ENCODE results near the gene ESR2. TPM values are rescaled to one million over a fixed set of nuclear protein-coding genes. Genes with fewer than 3 reads are reported as not detected.

ESR2 gene
- total and polyA plus RNA-seq, 4 donors, result 0.01 to 0.28 (median 0.09) TPM

GRCh38 chr14:64081174-64081746, 212.9 kb downstream of the ESR2 start:
- H3K9me3 ChIP-seq (ENCODE audit: control insufficient read depth in 4 of 4, low read length in 3 of 4), result no peaks in the 10 kb centered on the region
- 97% methylated on average over 3 of the region's 3 CpGs for WGBS
- no peaks in the 10 kb centered on the region for H3K27me3 ChIP-seq (ENCODE audit: control insufficient read depth in 4 of 4, insufficient read depth in 4 of 4, low read length in 3 of 4)
- peaks cover 0 to 17% (median 7%) of the 10 kb centered on the region in 4 donors for H3K36me3 ChIP-seq (ENCODE audit: control insufficient read depth in 4 of 4, insufficient read depth in 3 of 4, low read depth in 1 of 4, low read length in 3 of 4)
- TF ChIP-seq ZBTB33 (IDR thresholded peaks at IDR 0.05) (no peak), RAD21 (IDR thresholded peaks at IDR 0.05) (no peak), YY1 (IDR thresholded peaks at IDR 0.05) (no peak), RXRA (IDR thresholded peaks at IDR 0.05) (no peak), ATF3 (IDR thresholded peaks at IDR 0.05) (no peak), HNF4A (conservative IDR thresholded peaks at IDR 0.05) (no peak), EGR1 (IDR thresholded peaks at IDR 0.05; ENCODE audit: low read depth in 2 of 2) (no peak)
- no peak overlapping the region for H3K9ac ChIP-seq (ENCODE audit: low read depth in 1 of 2, low read length in 2 of 2)
- H3K4me1 ChIP-seq (ENCODE audit: control insufficient read depth in 4 of 4, insufficient read depth in 4 of 4, low read length in 3 of 4), result no peaks in the 10 kb centered on the region
- no peak overlapping the region for H3K27ac ChIP-seq (ENCODE audit: low read depth in 1 of 2, low read length in 2 of 2)
- no peak overlapping the region for H3K4me3 ChIP-seq (ENCODE audit: low read depth in 1 of 3, low read length in 3 of 3)
- no peak for DNase-seq (ENCODE audit: low spot score)

GRCh38 chr14:64080452-64080851, 213.7 kb downstream of the ESR2 start:
- TF ChIP-seq CTCF (IDR thresholded peaks at IDR 0.05; ENCODE audit: low read depth, low read length, missing input control), result no peak
- no peak for TF ChIP-seq ZBTB33 (IDR thresholded peaks at IDR 0.05)
- no peak for TF ChIP-seq FOXA2 (IDR thresholded peaks at IDR 0.05)
- TF ChIP-seq SP1 (IDR thresholded peaks at IDR 0.05), result no peak
- no peak for TF ChIP-seq YY1 (IDR thresholded peaks at IDR 0.05)
- no peak for TF ChIP-seq MAX (IDR thresholded peaks at IDR 0.05)
- TF ChIP-seq REST (IDR thresholded peaks at IDR 0.05), result no peak
- no peak for TF ChIP-seq HNF4G (IDR thresholded peaks at IDR 0.05)
- no peak for TF ChIP-seq NR2F2 (IDR thresholded peaks at IDR 0.05)
- TF ChIP-seq FOXA1 (IDR thresholded peaks at IDR 0.05), result no peak
- TF ChIP-seq RXRA (IDR thresholded peaks at IDR 0.05), result no peak
- TF ChIP-seq EGR1 (IDR thresholded peaks at IDR 0.05; ENCODE audit: low read depth in 2 of 2), result no peak
- no peak for TF ChIP-seq TAF1 (conservative IDR thresholded peaks at IDR 0.05)
- TF ChIP-seq JUND (IDR thresholded peaks at IDR 0.05), result no peak
- TF ChIP-seq RAD21 (IDR thresholded peaks at IDR 0.05), result no peak
- no peak for TF ChIP-seq ATF3 (IDR thresholded peaks at IDR 0.05)
- no peak for TF ChIP-seq GABPA (IDR thresholded peaks at IDR 0.05 in 1 of 2, conservative IDR thresholded peaks at IDR 0.05 in 1 of 2)
- no peak for TF ChIP-seq HNF4A (conservative IDR thresholded peaks at IDR 0.05)
- DNase-seq (ENCODE audit: low spot score), result no peak
- 97% methylated on average over 2 of the region's 2 CpGs for WGBS
- H3K4me3 ChIP-seq (ENCODE audit: low read depth in 1 of 3, low read length in 3 of 3), result no peak overlapping the region
- H3K27ac ChIP-seq (ENCODE audit: low read depth in 1 of 2, low read length in 2 of 2), result no peak overlapping the region
- H3K9me3 ChIP-seq (ENCODE audit: control insufficient read depth in 4 of 4, low read length in 3 of 4), result no peaks in the 10 kb centered on the region
- no peak overlapping the region for H3K9ac ChIP-seq (ENCODE audit: low read depth in 1 of 2, low read length in 2 of 2)
- peaks cover 0 to 17% (median 7%) of the 10 kb centered on the region in 4 donors for H3K36me3 ChIP-seq (ENCODE audit: control insufficient read depth in 4 of 4, insufficient read depth in 3 of 4, low read depth in 1 of 4, low read length in 3 of 4)
- H3K27me3 ChIP-seq (ENCODE audit: control insufficient read depth in 4 of 4, insufficient read depth in 4 of 4, low read length in 3 of 4), result no peaks in the 10 kb centered on the region
- no peaks in the 10 kb centered on the region for H3K4me1 ChIP-seq (ENCODE audit: control insufficient read depth in 4 of 4, insufficient read depth in 4 of 4, low read length in 3 of 4)

Data from liver (tissue), 9 donors.